Measurements from ENCODE around the gene IL23R.

GRCh38 chr1:67201891-67202290 lies 35.6 kb downstream of the IL23R start:
- TF ChIP-seq EZH2phosphoT487 (IDR thresholded peaks at IDR 0.05; ENCODE audit: insufficient read depth, low read depth) (no peak), EZH2 (IDR thresholded peaks at IDR 0.05; ENCODE audit: insufficient read depth, poor library complexity, severe bottlenecking) (no peak)

All from GM23248 (cell line).